D721Med (cell line): ENCODE results near the gene CLRN3.

Experiments
- DNase-seq: peaks from one replicate; pipeline ENCODE4 v3.0.0; 2011; ENCODE audit warnings: low spot score; ENCODE audit not compliant: insufficient read length
- FAIRE-seq: peaks from 2 replicates; lab custom pipeline; 2011; peaks lifted over from hg19 to GRCh38; lab: Jason Lieb, UNC
- TF ChIP-seq, protein P1 (sequence below): IDR thresholded peaks from 2 replicates; pipeline ENCODE4 v1.5.1; 2012; ENCODE audit warnings: mild to moderate bottlenecking, control low read depth; ENCODE audit not compliant: insufficient read depth; ENCODE audit errors: missing control alignments

CLRN3 gene

DNA sequence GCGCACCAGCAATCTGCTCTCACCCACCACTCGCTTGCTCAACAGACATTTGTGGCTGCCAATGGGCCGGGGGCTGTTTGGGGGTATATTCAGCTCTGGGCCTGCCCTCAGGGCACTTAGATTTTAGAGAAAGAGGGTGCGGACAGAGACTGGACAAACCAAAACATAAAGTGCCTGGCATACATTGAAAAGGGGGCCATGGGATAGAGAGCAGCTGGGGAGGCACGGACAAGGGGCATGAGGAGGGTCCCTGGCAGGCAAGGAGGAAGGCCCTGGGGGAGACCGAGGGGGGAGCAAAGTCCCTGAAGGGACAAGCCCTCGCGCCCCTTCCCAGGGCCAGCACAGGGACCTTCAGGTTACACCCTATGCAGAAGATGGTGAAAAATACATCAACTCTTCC, 43.5 kb downstream of the CLRN3 start:
- no peak for FAIRE-seq
- TF ChIP-seq, protein P1, sequence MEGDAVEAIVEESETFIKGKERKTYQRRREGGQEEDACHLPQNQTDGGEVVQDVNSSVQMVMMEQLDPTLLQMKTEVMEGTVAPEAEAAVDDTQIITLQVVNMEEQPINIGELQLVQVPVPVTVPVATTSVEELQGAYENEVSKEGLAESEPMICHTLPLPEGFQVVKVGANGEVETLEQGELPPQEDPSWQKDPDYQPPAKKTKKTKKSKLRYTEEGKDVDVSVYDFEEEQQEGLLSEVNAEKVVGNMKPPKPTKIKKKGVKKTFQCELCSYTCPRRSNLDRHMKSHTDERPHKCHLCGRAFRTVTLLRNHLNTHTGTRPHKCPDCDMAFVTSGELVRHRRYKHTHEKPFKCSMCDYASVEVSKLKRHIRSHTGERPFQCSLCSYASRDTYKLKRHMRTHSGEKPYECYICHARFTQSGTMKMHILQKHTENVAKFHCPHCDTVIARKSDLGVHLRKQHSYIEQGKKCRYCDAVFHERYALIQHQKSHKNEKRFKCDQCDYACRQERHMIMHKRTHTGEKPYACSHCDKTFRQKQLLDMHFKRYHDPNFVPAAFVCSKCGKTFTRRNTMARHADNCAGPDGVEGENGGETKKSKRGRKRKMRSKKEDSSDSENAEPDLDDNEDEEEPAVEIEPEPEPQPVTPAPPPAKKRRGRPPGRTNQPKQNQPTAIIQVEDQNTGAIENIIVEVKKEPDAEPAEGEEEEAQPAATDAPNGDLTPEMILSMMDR: no peak
- DNase-seq: no peak

DNA sequence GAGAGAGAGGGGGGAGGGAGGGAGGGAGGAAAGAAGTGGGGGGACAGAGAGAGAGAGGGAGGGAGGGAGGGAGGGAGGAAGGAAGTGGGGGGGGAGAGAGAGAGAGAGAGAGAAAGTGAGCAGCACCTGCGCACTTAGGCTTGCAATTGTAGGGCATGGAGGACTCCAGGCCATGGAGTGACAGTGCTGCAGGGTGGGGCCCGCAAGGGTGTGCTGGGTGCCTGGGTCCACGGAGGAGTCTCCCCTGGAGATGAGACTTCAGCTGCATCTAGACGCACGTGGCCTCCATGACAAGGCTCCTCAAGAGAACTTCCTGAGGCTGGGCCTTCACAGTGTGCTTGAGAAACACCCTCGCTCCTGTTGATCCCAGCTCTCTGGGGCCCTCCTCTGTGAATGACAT, 44.5 kb downstream of the CLRN3 start:
- FAIRE-seq (no peak), DNase-seq (no peak)
- TF ChIP-seq, protein P1: no peak

DNA sequence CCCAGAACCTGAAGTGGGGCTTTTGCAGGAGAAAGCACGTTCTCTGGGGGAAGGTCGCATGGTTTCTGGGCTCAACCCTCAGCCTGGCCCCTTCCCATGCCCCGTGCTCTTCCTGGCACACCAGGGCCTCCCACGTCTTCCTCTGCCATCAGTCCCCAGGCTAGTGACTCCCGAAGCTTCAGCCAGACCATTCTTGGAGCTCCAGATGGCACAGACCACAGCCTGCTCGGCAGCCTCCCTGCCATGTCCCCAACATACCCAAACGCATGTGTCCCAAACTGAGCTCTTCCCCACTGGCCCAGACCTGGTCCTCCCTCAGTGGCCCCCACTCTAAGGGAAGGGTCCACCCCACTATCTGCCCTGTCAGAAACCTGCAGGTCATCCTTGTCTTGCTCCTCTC, 47.0 kb downstream of the CLRN3 start:
- DNase-seq: no peak
- TF ChIP-seq, protein P1: no peak
- FAIRE-seq: no peak

DNA sequence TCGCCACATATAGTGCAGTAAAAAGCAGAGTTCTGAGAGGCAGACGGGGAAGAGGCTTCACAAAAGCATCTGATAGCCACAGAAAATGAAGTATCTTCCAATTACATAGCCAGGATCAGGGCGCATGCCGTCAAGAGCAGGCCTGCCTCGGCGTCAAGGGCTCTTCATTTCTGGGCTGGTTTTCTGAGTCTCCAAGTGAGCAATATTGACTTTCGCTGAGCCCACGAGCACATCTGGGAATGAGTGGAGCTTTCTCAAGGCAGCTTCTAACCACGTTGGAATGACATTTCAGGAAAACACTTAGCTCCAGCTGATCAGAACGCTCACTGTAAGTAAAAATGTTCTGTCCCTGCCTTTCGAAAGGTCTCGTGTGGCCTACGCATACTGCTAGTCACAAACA, 51.9 kb downstream of the CLRN3 start:
- TF ChIP-seq, protein P1: no peak
- no peak for FAIRE-seq
- DNase-seq: no peak

DNA sequence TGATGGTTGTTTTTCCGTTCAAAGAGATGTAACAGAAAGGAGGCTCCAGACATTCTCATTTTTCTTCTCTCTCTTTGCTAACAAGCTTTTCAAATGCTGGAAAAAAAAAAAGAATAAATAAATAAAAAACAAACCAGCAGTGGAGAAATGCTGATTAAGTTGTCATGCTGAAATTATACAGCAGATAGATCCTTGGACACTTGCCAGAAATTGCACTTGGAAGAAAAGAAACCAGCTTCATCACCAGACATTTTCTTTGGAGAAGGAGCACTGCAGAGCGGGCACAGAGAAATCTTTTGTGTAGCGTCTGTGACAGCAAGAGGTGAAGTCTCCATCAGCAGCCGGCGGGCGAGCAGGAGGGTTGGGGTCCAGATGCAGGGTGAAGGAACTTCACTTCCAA, 55.8 kb downstream of the CLRN3 start:
- FAIRE-seq (no peak), DNase-seq (no peak)
- TF ChIP-seq, protein P1: no peak

DNA sequence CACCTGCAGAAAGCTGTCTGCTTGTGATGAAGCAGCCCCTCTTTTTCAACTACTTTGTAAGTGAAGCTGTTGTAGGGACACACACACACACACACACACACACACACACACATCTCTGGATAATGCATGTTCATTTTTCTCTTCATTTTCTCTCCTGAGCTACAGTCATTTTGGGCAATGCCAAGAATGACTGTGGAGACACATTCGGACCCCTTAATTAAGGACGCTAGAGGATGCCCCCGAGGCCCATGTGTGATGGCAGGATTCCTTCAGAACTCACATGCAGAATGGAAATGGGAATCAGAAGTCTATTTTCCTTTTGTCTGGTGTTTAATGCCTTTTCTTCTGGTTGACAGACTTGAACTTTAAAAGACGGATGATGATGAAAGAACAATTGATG, 56.6 kb downstream of the CLRN3 start:
- no peak for DNase-seq
- FAIRE-seq: no peak
- TF ChIP-seq, protein P1: no peak

DNA sequence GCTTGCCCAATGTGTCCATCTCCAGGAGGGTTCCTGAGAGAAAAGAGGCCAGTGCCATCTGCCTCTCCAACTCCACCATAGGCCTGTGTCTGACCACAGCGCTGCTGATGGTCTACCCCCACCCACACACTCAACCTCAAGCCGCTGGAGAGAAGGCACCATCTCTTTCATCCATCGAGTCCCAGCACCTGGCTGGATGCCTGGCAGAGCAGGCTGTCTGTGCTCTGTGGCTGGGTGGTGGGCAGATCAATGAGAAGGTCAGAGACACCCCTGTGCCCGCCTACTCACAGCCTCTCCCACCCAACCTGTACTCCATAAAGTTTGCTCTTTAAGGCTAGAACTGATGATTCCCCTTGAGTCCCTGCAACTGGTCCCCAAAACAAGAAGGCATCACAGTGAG, 58.0 kb downstream of the CLRN3 start:
- FAIRE-seq (no peak), DNase-seq (no peak)
- TF ChIP-seq, protein P1: no peak
